Bronchial epithelial cell (primary cell): ENCODE results near the gene PKLR. TPM values are rescaled to one million over a fixed set of nuclear protein-coding genes. Genes with fewer than 3 reads are reported as not detected.

Source experiments
- DNase-seq: peaks from one replicate; pipeline ENCODE4 v3.0.0-alpha.2; 2010; ENCODE audit warnings: low read depth
- FAIRE-seq: peaks from 2 replicates; lab custom pipeline; 2011; peaks lifted over from hg19 to GRCh38; lab: Jason Lieb, UNC
- H3K27me3 ChIP-seq: 2 replicates; pipeline ENCODE4 v1.5.1; 2011; ENCODE audit warnings: low read length; ENCODE audit not compliant: control insufficient read depth, insufficient read depth
- H3K36me3 ChIP-seq: 2 replicates; pipeline ENCODE4 v1.5.1; 2011; ENCODE audit warnings: low read length; ENCODE audit not compliant: control insufficient read depth, insufficient read depth
- H3K4me3 ChIP-seq: 2 replicates; pipeline ENCODE4 v1.5.1; 2011; ENCODE audit warnings: mild to moderate bottlenecking, low read depth, low read length, control low read depth
- CTCF ChIP-seq: IDR thresholded peaks from 2 replicates; pipeline ENCODE4 v1.5.1; 2011; ENCODE audit warnings: mild to moderate bottlenecking, moderate library complexity, low read length, control low read depth, inconsistent platforms; ENCODE audit not compliant: insufficient read depth, severe bottlenecking
- total RNA-seq: library from RNA; depleted of rRNA; stranded (reverse); fragments of >200 nt; gene quantifications from 2 replicates; pipeline ENCODE4 v1.2.1, GENCODE V29; 2014

Gene PKLR
- total RNA-seq, 1 donor from 2014 or later = not detected

DNA sequence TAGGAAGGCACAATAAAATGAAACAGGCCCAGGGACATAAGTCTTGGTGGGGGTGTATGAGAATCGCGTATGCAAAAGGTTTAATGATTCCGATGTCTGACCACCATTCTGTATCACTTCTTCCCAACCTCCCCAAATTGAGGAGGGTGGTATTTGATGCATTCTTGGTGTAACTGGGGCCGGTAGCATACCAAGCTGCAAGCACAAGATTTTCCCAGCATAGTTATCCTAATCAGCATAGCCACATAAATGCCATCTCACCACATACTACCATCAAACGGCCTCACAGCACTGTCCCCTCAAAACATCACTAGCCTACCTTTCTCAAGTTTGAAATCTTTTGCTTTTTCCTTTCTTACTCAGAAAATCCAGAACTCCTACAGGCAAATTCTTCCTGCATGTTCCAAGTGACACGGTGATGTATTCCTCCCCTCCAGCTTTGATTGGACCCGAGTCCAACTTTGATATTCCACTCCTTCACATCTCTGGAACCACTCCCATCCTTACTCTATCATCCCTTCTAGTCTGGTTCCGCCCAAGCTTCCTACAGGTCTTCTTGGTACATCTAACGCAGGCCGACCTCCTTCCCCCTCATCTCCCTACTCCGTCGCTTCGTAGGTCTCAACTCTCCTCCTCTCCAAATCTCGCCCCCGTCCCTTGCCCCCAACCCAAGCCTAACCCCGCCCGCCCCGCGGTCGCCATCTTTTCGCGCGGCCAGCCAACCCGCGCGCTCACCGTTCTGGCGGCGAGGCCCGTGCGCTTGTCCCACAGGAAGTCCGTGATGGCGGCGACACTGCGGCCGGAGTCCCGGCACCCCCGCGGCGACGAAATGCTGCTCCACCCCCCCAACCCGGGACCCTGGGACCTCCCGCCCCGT lies 28.5 kb downstream of the PKLR start:
- FAIRE-seq (no peak), DNase-seq (peak; percentile 47)
- Histone ChIP-seq H3K27me3 (no peaks in the 10 kb centered on the region), H3K4me3 (peak overlapping the region; percentile 74), H3K36me3 (peaks cover 23% of the 10 kb centered on the region)
- TF ChIP-seq CTCF = no peak

DNA sequence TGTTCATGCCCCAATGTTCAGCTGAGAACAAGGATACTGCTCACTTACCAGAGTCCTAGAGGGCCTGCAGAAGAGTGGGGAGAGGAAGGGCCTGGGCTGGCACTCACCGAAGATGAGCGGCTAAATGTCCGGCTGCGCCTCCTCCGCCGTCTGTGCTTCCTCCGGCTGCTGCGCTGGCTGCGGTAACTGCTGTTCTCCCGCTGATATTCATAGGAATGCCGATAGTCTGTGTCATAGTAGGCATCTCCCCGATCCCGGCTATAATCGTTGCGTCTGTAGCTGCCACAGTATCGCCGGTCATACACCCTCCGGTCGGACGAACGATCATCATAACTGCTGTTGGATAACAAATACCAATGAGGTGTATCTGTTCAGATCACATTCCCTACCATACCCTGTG lies 31.9 kb downstream of the PKLR start:
- H3K4me3 ChIP-seq = no peak overlapping the region
- no peak for FAIRE-seq
- no peak for TF ChIP-seq CTCF
- peaks cover 35% of the 10 kb centered on the region for H3K36me3 ChIP-seq
- DNase-seq = no peak
- H3K27me3 ChIP-seq = no peaks in the 10 kb centered on the region

GRCh38 chr1:155268630-155269029 lies 32.6 kb downstream of the PKLR start:
- no peak for TF ChIP-seq CTCF
- H3K36me3 ChIP-seq = peaks cover 41% of the 10 kb centered on the region
- H3K27me3 ChIP-seq = no peaks in the 10 kb centered on the region
- H3K4me3 ChIP-seq = no peak overlapping the region
- DNase-seq (no peak), FAIRE-seq (no peak)

DNA sequence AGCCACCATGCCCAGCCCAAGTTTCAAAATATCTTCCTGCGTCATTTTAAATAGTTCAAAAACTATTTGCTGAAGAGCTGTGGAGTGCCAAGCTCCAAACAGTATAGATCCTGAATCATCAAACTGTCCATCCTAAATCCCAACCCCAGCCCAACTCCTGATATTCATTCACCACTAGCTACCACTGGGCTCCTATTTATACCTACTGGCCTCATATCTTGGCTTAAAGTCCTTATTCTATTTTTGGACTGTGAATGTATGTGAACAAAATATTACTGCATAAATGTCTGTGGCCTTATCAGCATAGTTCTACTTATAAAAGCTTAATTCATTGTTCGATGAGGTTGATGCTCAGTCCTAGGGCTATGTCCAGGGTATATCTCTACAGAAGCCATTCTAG lies 33.9 kb downstream of the PKLR start:
- DNase-seq (no peak), FAIRE-seq (no peak)
- H3K4me3 ChIP-seq = no peak overlapping the region
- H3K36me3 ChIP-seq = peaks cover 42% of the 10 kb centered on the region
- no peaks in the 10 kb centered on the region for H3K27me3 ChIP-seq
- TF ChIP-seq CTCF = no peak

DNA sequence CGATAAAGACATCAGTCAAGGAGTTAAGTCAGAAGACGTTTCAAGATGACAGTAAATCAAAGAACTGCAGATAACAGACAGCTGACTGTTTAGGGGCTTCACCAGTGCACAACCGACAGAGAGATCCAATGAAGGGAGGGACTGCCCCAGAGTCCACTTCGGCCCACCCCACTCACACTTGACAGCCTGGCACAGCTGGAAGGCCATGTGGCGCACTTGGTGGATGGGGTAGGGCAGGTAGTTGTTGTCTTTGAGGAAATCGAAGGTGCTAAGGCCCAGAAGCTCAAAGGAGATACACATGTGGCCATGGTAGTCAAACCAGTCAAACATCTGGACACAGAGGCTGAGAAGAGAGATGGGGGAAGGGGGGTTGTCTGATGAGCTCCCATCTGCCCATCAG lies 34.7 kb downstream of the PKLR start:
- TF ChIP-seq CTCF = no peak
- DNase-seq (no peak), FAIRE-seq (no peak)
- no peaks in the 10 kb centered on the region for H3K27me3 ChIP-seq
- no peak overlapping the region for H3K4me3 ChIP-seq
- H3K36me3 ChIP-seq = peaks cover 42% of the 10 kb centered on the region
